ENCODE data around the gene C19orf85.

GRCh38 chr19:55443045-55443823 is 21.3 kb downstream of the C19orf85 start, which contains the start of gene SHISA7:
- TF ChIP-seq, protein P1, sequence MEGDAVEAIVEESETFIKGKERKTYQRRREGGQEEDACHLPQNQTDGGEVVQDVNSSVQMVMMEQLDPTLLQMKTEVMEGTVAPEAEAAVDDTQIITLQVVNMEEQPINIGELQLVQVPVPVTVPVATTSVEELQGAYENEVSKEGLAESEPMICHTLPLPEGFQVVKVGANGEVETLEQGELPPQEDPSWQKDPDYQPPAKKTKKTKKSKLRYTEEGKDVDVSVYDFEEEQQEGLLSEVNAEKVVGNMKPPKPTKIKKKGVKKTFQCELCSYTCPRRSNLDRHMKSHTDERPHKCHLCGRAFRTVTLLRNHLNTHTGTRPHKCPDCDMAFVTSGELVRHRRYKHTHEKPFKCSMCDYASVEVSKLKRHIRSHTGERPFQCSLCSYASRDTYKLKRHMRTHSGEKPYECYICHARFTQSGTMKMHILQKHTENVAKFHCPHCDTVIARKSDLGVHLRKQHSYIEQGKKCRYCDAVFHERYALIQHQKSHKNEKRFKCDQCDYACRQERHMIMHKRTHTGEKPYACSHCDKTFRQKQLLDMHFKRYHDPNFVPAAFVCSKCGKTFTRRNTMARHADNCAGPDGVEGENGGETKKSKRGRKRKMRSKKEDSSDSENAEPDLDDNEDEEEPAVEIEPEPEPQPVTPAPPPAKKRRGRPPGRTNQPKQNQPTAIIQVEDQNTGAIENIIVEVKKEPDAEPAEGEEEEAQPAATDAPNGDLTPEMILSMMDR (IDR thresholded peaks at IDR 0.05; ENCODE audit: borderline replicate concordance, extremely low read depth, low read length, poor library complexity, severe bottlenecking): peak; percentile 41
- TF ChIP-seq EZH2 (IDR thresholded peaks at IDR 0.05; ENCODE audit: borderline replicate concordance, low read depth, low read length, severe bottlenecking): peak; percentile 21
